Measurements from ENCODE around the gene LDLRAD4. TPM values are rescaled to one million over a fixed set of nuclear protein-coding genes. Genes with fewer than 3 reads are reported as not detected.

LDLRAD4 gene
- total RNA-seq, 2 donors from 2014 or later = 11.7 to 17.0 TPM

DNA sequence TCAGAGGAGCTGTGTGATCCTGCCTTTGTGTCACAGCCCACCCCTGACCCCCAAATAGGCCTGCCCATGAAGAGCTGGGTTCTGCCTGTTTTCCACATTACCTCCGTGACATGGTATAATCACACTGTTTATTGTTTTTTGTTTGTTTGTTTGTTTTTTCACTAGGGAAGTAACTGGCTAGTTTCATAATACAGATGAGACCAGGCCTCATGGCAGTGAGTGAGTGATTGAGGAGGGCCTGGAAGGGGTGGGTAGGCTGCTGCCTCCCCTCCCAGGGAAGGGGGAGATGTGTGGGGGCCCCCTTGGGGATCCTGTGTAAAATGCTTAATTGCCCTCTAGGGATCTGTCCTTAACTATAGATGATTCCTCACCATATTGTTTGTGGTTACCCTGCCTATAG is 190.5 kb downstream of the LDLRAD4 start:
- TF ChIP-seq, protein P1, sequence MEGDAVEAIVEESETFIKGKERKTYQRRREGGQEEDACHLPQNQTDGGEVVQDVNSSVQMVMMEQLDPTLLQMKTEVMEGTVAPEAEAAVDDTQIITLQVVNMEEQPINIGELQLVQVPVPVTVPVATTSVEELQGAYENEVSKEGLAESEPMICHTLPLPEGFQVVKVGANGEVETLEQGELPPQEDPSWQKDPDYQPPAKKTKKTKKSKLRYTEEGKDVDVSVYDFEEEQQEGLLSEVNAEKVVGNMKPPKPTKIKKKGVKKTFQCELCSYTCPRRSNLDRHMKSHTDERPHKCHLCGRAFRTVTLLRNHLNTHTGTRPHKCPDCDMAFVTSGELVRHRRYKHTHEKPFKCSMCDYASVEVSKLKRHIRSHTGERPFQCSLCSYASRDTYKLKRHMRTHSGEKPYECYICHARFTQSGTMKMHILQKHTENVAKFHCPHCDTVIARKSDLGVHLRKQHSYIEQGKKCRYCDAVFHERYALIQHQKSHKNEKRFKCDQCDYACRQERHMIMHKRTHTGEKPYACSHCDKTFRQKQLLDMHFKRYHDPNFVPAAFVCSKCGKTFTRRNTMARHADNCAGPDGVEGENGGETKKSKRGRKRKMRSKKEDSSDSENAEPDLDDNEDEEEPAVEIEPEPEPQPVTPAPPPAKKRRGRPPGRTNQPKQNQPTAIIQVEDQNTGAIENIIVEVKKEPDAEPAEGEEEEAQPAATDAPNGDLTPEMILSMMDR (IDR thresholded peaks at IDR 0.05) = no peak
- Histone ChIP-seq H3K27me3 (no peaks in the 10 kb centered on the region), H3K9me3 (no peaks in the 10 kb centered on the region), H3K4me1 (peaks cover 7% of the 10 kb centered on the region), H3K27ac (no peak overlapping the region), H3K4me3 (no peak overlapping the region), H3K36me3 (no peaks in the 10 kb centered on the region), H3K9ac (ENCODE audit: low read depth in 2 of 2, low read length in 2 of 2) (no peak overlapping the region)
- no peak for DNase-seq
- intact Hi-C loops (cut with DNase I) = no loop called here

DNA sequence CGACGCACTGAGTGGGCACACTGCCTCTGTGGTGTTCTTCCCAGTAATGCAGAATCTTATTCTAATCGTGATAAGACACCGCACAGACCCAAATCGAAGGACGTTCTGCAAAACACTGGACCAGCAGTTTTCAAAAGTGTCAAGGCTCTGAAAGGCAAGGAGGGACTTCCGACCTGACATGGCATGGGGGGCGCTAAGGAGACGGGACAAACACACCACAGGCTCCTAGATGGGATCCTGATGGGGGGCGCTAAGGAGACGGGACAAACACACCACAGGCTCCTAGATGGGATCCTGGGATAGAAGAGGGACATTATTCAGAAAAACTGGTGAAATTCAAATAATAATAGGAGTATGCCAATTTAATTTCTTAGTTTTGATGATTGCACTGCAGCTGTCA is 191.4 kb downstream of the LDLRAD4 start:
- TF ChIP-seq, protein P1 (IDR thresholded peaks at IDR 0.05) = no peak
- intact Hi-C loops (cut with DNase I) = no loop called here

DNA sequence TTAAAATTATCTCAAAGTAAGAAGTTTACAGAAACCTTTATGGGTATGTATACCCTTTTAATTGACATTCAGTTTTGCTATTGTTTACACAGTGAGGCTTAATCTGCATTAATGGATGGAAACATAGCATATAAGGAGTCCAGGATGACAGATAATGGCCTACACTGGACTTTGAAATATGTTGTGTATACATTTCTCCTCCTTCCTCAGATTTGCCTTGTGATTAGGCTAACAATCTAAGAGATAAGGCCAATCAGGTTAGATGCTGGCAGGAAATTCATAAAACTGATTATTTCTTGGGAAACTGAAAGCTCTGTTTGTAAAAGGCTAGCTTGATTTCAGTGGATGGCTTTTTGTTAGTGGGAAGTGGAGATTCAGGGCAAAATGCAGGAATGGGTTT is 191.9 kb downstream of the LDLRAD4 start:
- Histone ChIP-seq H3K27me3 (no peaks in the 10 kb centered on the region), H3K9me3 (no peaks in the 10 kb centered on the region), H3K27ac (peak overlapping the region; percentile 48), H3K9ac (ENCODE audit: low read depth in 2 of 2, low read length in 2 of 2) (no peak overlapping the region), H3K4me1 (peaks cover 7% of the 10 kb centered on the region), H3K4me3 (no peak overlapping the region), H3K36me3 (no peaks in the 10 kb centered on the region)
- TF ChIP-seq, protein P1 (IDR thresholded peaks at IDR 0.05) = no peak
- intact Hi-C loops (cut with DNase I) = no loop called here
- no peak for DNase-seq

More for the DNA sequence above, 191.4 kb downstream of the LDLRAD4 start:
- H3K36me3 ChIP-seq = no peaks in the 10 kb centered on the region
- no peak overlapping the region for H3K27ac ChIP-seq
- peaks cover 7% of the 10 kb centered on the region for H3K4me1 ChIP-seq
- no peak overlapping the region for H3K4me3 ChIP-seq
- H3K9ac ChIP-seq (ENCODE audit: low read depth in 2 of 2, low read length in 2 of 2) = no peak overlapping the region
- no peaks in the 10 kb centered on the region for H3K27me3 ChIP-seq
- no peak for DNase-seq
- no peaks in the 10 kb centered on the region for H3K9me3 ChIP-seq

DNA sequence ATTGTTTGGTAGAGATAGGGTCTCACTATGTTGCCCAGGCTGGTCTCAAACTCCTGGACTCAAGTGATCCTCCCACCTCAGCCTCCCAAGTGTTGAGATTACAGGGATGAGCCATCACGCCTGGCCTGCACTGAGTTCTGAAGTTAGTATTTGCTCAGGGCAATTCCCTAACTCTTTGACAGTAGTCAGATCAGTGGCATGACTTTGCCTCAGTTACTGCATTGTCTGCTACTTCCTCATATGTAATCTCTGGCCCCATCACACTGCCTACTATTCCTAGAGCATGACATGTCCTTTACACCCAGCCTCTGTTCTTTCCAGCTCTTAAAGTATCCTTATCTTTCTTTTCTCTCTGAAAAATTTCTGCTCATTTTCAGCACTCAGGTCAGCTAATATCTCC is 193.5 kb downstream of the LDLRAD4 start:
- no peak for DNase-seq
- intact Hi-C loops (cut with DNase I) = no loop called here
- no peaks in the 10 kb centered on the region for H3K9me3 ChIP-seq
- H3K4me3 ChIP-seq = no peak overlapping the region
- no peak overlapping the region for H3K9ac ChIP-seq (ENCODE audit: low read depth in 2 of 2, low read length in 2 of 2)
- no peaks in the 10 kb centered on the region for H3K36me3 ChIP-seq
- TF ChIP-seq, protein P1 (IDR thresholded peaks at IDR 0.05) = no peak
- H3K27ac ChIP-seq = no peak overlapping the region
- H3K4me1 ChIP-seq = peaks cover 12% of the 10 kb centered on the region
- no peaks in the 10 kb centered on the region for H3K27me3 ChIP-seq

DNA sequence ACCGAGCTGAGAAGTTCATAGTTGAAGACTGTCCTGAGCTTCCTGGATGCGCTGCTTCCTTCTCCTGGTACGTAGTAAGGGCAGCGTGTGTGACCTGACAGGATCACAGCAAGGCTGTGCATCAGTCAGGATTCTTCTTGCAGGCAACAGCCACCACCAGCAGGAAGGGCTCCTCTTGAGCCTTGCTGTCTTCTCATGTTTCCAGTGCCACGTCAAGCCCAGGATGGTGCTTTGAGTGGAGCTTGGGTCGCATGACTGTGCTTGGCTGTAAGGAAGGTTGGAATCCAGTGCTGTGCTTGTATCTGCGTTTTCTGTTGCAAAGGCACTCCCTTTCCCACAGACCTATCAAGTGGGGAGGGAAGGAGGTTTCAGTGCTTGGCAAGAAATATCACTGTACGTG is 194.3 kb downstream of the LDLRAD4 start:
- no peaks in the 10 kb centered on the region for H3K36me3 ChIP-seq
- no peak for DNase-seq
- intact Hi-C loops (cut with DNase I) = no loop called here
- no peaks in the 10 kb centered on the region for H3K27me3 ChIP-seq
- no peak overlapping the region for H3K4me3 ChIP-seq
- H3K27ac ChIP-seq = no peak overlapping the region
- TF ChIP-seq, protein P1 (IDR thresholded peaks at IDR 0.05) = no peak
- H3K9ac ChIP-seq (ENCODE audit: low read depth in 2 of 2, low read length in 2 of 2) = no peak overlapping the region
- peaks cover 14% of the 10 kb centered on the region for H3K4me1 ChIP-seq
- no peaks in the 10 kb centered on the region for H3K9me3 ChIP-seq

DNA sequence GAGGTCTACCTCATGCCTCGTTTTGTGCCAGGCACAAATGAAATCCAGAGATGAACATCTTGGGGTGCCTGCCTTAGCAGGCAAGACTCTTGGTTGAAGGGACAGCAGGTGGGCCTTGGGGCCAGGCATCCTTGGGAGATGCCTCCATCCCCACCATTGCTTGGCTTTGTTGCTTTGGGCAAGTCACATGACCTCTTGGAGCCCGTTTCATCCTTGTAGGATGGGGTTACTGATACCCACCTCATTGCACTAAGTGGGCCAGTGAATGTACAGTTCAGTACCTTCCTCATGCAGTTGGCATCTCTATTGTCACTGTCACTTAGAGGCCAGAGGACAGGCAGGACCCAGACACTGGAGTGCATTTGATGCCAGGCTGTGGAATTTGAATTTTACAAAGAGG is 195.5 kb downstream of the LDLRAD4 start:
- Histone ChIP-seq H3K4me1 (peaks cover 20% of the 10 kb centered on the region), H3K36me3 (no peaks in the 10 kb centered on the region), H3K9me3 (no peaks in the 10 kb centered on the region), H3K27ac (no peak overlapping the region), H3K9ac (ENCODE audit: low read depth in 2 of 2, low read length in 2 of 2) (no peak overlapping the region), H3K27me3 (no peaks in the 10 kb centered on the region), H3K4me3 (no peak overlapping the region)
- no peak for DNase-seq
- TF ChIP-seq, protein P1 (IDR thresholded peaks at IDR 0.05) = no peak
- intact Hi-C loops (cut with DNase I) = no loop called here
